Neuron (in vitro differentiated cells): Measurements from ENCODE around the gene CPLX3.

Experiments
- H2AFZ ChIP-seq: one replicate; pipeline ENCODE4 v1.6.1; 2013; ENCODE audit warnings: low read depth, mild to moderate bottlenecking, inconsistent platforms, low read length, moderate library complexity
- H3K27me3 ChIP-seq: one replicate; pipeline ENCODE4 v1.6.1; 2013; ENCODE audit warnings: low read length; ENCODE audit not compliant: insufficient read depth
- H3K36me3 ChIP-seq: one replicate; pipeline ENCODE4 v1.6.1; 2013; ENCODE audit warnings: low read length; ENCODE audit not compliant: insufficient read depth
- H3K4me1 ChIP-seq: one replicate; pipeline ENCODE4 v1.6.1; 2013; ENCODE audit warnings: low read length; ENCODE audit not compliant: insufficient read depth
- H3K4me3 ChIP-seq: 2 replicates; pipeline ENCODE4 v1.5.1; 2013; ENCODE audit warnings: mild to moderate bottlenecking, low read length, moderate library complexity
- H3K9me3 ChIP-seq: one replicate; pipeline ENCODE4 v1.6.1; 2013; ENCODE audit warnings: low read length

The CPLX3 gene

DNA sequence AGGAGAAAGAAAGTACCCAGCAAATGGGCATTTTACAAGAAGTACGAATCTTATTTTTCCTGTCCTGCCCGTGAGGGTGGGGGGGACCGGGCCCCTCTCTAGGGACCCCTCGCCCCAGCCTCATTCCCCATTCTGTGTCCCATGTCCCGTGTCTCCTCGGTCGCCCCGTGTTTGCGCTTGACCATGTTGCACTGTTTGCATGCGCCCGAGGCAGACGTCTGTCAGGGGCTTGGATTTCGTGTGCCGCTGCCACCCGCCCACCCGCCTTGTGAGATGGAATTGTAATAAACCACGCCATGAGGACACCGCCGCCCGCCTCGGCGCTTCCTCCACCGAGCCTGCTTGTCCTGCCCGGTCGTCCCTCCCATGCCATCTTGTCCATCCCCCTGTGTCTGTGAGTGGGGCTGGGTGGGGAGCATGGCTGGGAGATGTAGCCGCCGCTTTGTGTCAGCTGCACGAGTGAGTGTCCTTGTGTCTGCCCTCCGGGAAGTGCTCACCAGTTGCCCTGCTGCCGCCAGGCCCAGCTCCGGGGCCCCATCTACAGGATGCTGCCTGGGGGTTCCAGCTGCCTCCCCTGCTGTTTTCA lies 23.5 kb upstream of the CPLX3 start:
- Histone ChIP-seq H3K36me3 (peaks cover 49% of the 10 kb centered on the region), H2AFZ (no peak overlapping the region), H3K4me1 (no peaks in the 10 kb centered on the region), H3K4me3 (no peak overlapping the region), H3K27me3 (no peaks in the 10 kb centered on the region), H3K9me3 (no peaks in the 10 kb centered on the region)

- no peaks in the 10 kb centered on the region for H3K27me3 ChIP-seq
- H3K36me3 ChIP-seq, result peaks cover 35% of the 10 kb centered on the region
- no peaks in the 10 kb centered on the region for H3K9me3 ChIP-seq
- no peak overlapping the region for H3K4me3 ChIP-seq
- H3K4me1 ChIP-seq, result no peaks in the 10 kb centered on the region
- no peak overlapping the region for H2AFZ ChIP-seq
These were observed 21.5 kb upstream of the CPLX3 start for GRCh38 chr15:74804935-74805334.

- Histone ChIP-seq H3K27me3 (no peaks in the 10 kb centered on the region), H3K36me3 (peaks cover 17% of the 10 kb centered on the region), H3K4me3 (no peak overlapping the region), H2AFZ (no peak overlapping the region), H3K4me1 (no peaks in the 10 kb centered on the region), H3K9me3 (no peaks in the 10 kb centered on the region)
These were observed 19.1 kb upstream of the CPLX3 start for GRCh38 chr15:74807282-74807681.

DNA sequence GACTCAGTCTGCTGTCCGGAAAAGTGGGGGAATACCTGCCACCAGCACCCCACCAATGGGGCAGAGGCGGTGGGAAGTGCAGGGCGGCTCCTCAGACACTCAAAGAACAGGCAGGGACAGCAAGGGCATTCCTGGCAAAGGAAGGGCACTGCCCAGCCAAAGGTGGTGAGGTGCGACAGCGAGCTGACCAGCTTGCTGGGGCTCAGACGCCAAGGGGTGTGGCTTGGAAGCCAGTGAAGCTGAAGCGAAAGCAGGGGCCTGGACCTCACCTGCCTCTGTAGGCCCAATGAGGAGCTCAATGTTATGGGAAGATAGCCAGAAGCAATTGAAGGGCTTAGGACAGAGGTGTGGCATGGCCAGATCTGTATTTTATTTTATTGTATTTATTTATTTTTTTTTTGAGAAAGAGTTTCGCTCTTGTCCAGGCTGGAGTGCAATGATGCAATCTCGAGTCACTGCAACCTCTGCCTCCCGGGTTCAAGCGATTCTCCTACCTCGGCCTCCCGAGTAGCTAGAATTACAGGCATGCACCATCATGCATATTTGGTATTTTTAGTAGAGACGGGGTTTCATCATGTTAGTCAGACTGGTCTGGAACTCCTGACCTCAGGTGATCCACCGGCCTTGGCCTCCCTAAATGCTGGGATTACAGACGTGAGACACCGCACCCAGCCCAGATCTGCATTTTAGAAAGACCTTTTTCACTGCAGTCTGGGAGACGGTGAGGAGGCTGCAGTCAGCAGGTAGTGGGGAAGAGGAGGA lies 18.2 kb upstream of the CPLX3 start:
- Histone ChIP-seq H3K9me3 (no peaks in the 10 kb centered on the region), H3K4me1 (no peaks in the 10 kb centered on the region), H2AFZ (no peak overlapping the region), H3K4me3 (no peak overlapping the region), H3K36me3 (peaks cover 12% of the 10 kb centered on the region), H3K27me3 (no peaks in the 10 kb centered on the region)

GRCh38 chr15:74808840-74809229 lies 17.6 kb upstream of the CPLX3 start:
- H3K4me3 ChIP-seq, result no peak overlapping the region
- H3K36me3 ChIP-seq, result peaks cover 6% of the 10 kb centered on the region
- H3K9me3 ChIP-seq, result no peaks in the 10 kb centered on the region
- H2AFZ ChIP-seq, result no peak overlapping the region
- H3K4me1 ChIP-seq, result no peaks in the 10 kb centered on the region
- H3K27me3 ChIP-seq, result no peaks in the 10 kb centered on the region

DNA sequence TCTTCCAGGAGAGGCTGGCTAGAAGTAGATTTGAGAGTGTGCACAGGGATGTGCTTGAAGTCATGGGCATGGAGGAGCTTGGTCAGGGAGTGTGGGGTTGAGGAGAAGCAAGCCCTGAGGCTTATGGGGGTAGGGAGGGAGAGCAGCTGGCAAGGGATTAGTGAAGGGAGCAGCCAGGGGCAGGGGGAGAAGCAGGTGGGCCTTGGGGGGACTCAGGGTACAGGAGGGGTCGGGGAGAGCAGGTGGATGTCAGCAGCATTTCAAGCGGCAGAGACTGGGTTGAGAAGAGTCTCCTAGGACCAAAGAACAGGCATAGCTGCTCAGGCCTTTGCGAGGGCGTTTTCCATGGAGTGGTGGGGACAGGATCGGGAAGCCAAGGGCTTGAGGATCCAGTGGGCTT lies 17.2 kb upstream of the CPLX3 start:
- no peaks in the 10 kb centered on the region for H3K9me3 ChIP-seq
- peaks cover 2% of the 10 kb centered on the region for H3K36me3 ChIP-seq
- no peak overlapping the region for H2AFZ ChIP-seq
- no peak overlapping the region for H3K4me3 ChIP-seq
- H3K27me3 ChIP-seq, result no peaks in the 10 kb centered on the region
- H3K4me1 ChIP-seq, result no peaks in the 10 kb centered on the region

- H3K36me3 ChIP-seq, result no peaks in the 10 kb centered on the region
- H3K4me1 ChIP-seq, result no peaks in the 10 kb centered on the region
- no peaks in the 10 kb centered on the region for H3K27me3 ChIP-seq
- H2AFZ ChIP-seq, result no peak overlapping the region
- H3K4me3 ChIP-seq, result no peak overlapping the region
- H3K9me3 ChIP-seq, result no peaks in the 10 kb centered on the region
These were observed 16.5 kb upstream of the CPLX3 start for GRCh38 chr15:74809956-74810355.

GRCh38 chr15:74812533-74812932 lies 13.9 kb upstream of the CPLX3 start, which contains the start of gene LMAN1L:
Gene LMAN1L (plus strand): TSS chr15:74812835. CDS start chr15:74812855, 20 bp downstream.
- Histone ChIP-seq H3K4me1 (no peaks in the 10 kb centered on the region), H3K36me3 (no peaks in the 10 kb centered on the region), H3K9me3 (no peaks in the 10 kb centered on the region), H3K27me3 (no peaks in the 10 kb centered on the region), H2AFZ (no peak within 1 kb of the TSS), H3K4me3 (no peak within 1 kb of the TSS)

GRCh38 chr15:74815121-74815934 lies 11.1 kb upstream of the CPLX3 start:
- Histone ChIP-seq H3K27me3 (peaks cover 3% of the 10 kb centered on the region), H2AFZ (no peak overlapping the region), H3K4me1 (no peaks in the 10 kb centered on the region), H3K36me3 (no peaks in the 10 kb centered on the region), H3K4me3 (no peak overlapping the region), H3K9me3 (no peaks in the 10 kb centered on the region)

GRCh38 chr15:74815961-74816360 lies 10.5 kb upstream of the CPLX3 start:
- no peaks in the 10 kb centered on the region for H3K36me3 ChIP-seq
- H3K4me3 ChIP-seq, result no peak overlapping the region
- H2AFZ ChIP-seq, result no peak overlapping the region
- H3K27me3 ChIP-seq, result peaks cover 3% of the 10 kb centered on the region
- H3K4me1 ChIP-seq, result peaks cover 4% of the 10 kb centered on the region
- no peaks in the 10 kb centered on the region for H3K9me3 ChIP-seq

GRCh38 chr15:74816624-74817369 lies 9.6 kb upstream of the CPLX3 start:
- H3K4me1 ChIP-seq, result peaks cover 12% of the 10 kb centered on the region

DNA sequence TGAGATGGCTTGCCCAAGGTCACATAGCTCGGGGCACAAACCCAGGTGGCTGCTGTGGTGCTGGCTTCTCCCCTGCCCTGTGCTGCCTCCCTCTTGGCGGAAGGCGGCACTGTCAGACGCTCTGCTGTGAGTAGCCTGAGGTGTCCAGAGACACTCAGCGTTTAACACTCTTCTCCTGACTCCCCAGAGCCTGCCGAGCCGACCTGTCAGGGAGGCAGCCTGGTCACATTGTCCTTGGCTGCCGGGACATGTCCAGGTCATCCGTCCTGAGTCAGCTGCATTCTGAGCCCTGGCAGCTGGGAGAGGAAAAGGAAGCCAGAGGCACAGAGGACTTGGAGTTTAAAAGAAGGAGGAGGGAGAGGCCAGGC lies 9.1 kb upstream of the CPLX3 start:
- H3K4me3 ChIP-seq, result no peak overlapping the region
- peaks cover 12% of the 10 kb centered on the region for H3K4me1 ChIP-seq
- H3K27me3 ChIP-seq, result peaks cover 7% of the 10 kb centered on the region
- no peak overlapping the region for H2AFZ ChIP-seq
- H3K36me3 ChIP-seq, result no peaks in the 10 kb centered on the region
- H3K9me3 ChIP-seq, result no peaks in the 10 kb centered on the region

More at GRCh38 chr15:74816624-74817369, 9.6 kb upstream of the CPLX3 start:
- no peaks in the 10 kb centered on the region for H3K36me3 ChIP-seq
- no peak overlapping the region for H3K4me3 ChIP-seq
- no peak overlapping the region for H2AFZ ChIP-seq
- H3K27me3 ChIP-seq, result peaks cover 5% of the 10 kb centered on the region
- no peaks in the 10 kb centered on the region for H3K9me3 ChIP-seq

DNA sequence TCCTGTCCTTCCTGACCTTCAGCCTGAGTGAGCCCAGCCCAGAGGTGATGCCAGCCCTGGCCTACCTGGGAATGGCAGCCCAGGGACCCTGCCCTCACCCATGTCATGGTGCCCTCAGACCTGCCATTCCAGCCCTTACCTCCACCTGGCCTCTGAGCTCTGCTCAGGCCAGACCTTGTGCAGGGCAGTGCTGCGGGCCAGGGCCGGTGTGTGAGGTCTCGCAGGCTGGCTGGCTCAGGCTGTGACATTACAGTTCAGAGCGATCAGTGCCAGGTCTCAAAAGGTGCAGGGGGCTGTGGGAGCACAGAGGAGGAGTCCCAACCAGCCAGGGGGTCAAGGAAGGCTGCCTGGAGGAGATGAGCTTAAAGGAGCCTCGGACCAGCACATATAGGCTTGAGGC lies 6.4 kb upstream of the CPLX3 start:
- Histone ChIP-seq H3K36me3 (no peaks in the 10 kb centered on the region), H3K27me3 (peaks cover 28% of the 10 kb centered on the region)

More for the DNA sequence above, 6.4 kb upstream of the CPLX3 start:
- H3K4me1 ChIP-seq, result peaks cover 12% of the 10 kb centered on the region
- H3K4me3 ChIP-seq, result no peak overlapping the region
- H3K9me3 ChIP-seq, result no peaks in the 10 kb centered on the region
- no peak overlapping the region for H2AFZ ChIP-seq
